Measurements from ENCODE around the gene CNTNAP4. TPM values are rescaled to one million over a fixed set of nuclear protein-coding genes. Genes with fewer than 3 reads are reported as not detected.

The CNTNAP4 gene
- total and polyA plus RNA-seq, 10 of the 15 experiments (the other 5 are each of a cell fraction or from before 2014, with no cell fraction given), result 0.45 to 1.9 (median 0.90) TPM

GRCh38 chr16:76346210-76346609, 69.0 kb downstream of the CNTNAP4 start:
- TF ChIP-seq SUZ12 (IDR thresholded peaks at IDR 0.05; ENCODE audit: unreplicated experiment) (no peak), ZNF207 (IDR thresholded peaks at IDR 0.05; ENCODE audit: borderline replicate concordance) (no peak), CBX5 (IDR thresholded peaks at IDR 0.05; ENCODE audit: low read depth) (no peak), BMI1 (IDR thresholded peaks at IDR 0.05; ENCODE audit: borderline replicate concordance) (no peak), ZBED1 (IDR thresholded peaks at IDR 0.05; ENCODE audit: borderline replicate concordance) (no peak), NR2C1 (IDR thresholded peaks at IDR 0.05) (no peak), SIN3A (IDR thresholded peaks at IDR 0.05; ENCODE audit: low read depth, low read length) (no peak), RAD51 (IDR thresholded peaks at IDR 0.05) (no peak), NFYB (IDR thresholded peaks at IDR 0.05; ENCODE audit: insufficient read depth, low read depth, low read length) (no peak), ELK1 (IDR thresholded peaks at IDR 0.05; ENCODE audit: low read depth, low read length) (no peak), HDAC2 (IDR thresholded peaks at IDR 0.05) (no peak), POLR2AphosphoS2 (IDR thresholded peaks at IDR 0.05; ENCODE audit: low read depth, low read length) (no peak), PRDM15 (CRISPR knock-in tag; IDR thresholded peaks at IDR 0.05) (no peak), TCF7 (IDR thresholded peaks at IDR 0.05; ENCODE audit: borderline replicate concordance) (no peak)
- TF ChIP-seq, protein P1, sequence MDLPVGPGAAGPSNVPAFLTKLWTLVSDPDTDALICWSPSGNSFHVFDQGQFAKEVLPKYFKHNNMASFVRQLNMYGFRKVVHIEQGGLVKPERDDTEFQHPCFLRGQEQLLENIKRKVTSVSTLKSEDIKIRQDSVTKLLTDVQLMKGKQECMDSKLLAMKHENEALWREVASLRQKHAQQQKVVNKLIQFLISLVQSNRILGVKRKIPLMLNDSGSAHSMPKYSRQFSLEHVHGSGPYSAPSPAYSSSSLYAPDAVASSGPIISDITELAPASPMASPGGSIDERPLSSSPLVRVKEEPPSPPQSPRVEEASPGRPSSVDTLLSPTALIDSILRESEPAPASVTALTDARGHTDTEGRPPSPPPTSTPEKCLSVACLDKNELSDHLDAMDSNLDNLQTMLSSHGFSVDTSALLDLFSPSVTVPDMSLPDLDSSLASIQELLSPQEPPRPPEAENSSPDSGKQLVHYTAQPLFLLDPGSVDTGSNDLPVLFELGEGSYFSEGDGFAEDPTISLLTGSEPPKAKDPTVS (IDR thresholded peaks at IDR 0.05; ENCODE audit: low read depth, low read length), result no peak
- intact Hi-C loops (cut with micrococcal nuclease; ENCODE audit: unreplicated experiment), result no loop called here

More at GRCh38 chr16:76346210-76346609, 69.0 kb downstream of the CNTNAP4 start:
- Histone ChIP-seq H3K4me1 (ENCODE audit: control insufficient read depth, insufficient read depth, low read length) (no peaks in the 10 kb centered on the region), H3K4me2 (ENCODE audit: control insufficient read depth, insufficient read depth) (no peak overlapping the region), H3K36me3 (ENCODE audit: control insufficient read depth in 2 of 2, insufficient read depth in 2 of 2, low read length in 1 of 2) (no peaks in the 10 kb centered on the region), H3K27ac (ENCODE audit: control insufficient read depth, insufficient read depth) (no peak overlapping the region), H4K20me1 (ENCODE audit: control insufficient read depth, insufficient read depth) (no peaks in the 10 kb centered on the region), H3K9me3 (replicated peaks; ENCODE audit: control insufficient read depth, insufficient read depth, low read length) (no peaks in the 10 kb centered on the region), H3K79me2 (ENCODE audit: control insufficient read depth, insufficient read depth, low read length) (no peaks in the 10 kb centered on the region), H2AFZ (ENCODE audit: control insufficient read depth, low read depth, low read length) (no peak overlapping the region), H3K27me3 (replicated peaks in 1 of 2; ENCODE audit: control insufficient read depth in 2 of 2, insufficient read depth in 2 of 2, low read length in 1 of 2) (no peaks in the 10 kb centered on the region), H3K4me3 (no peak overlapping the region), H3K9ac (ENCODE audit: control insufficient read depth, insufficient read depth, low read length) (no peak overlapping the region)
- ChIA-PET SMC1A (ENCODE audit: uncharacterized antibody, unreplicated experiment) (no interaction called here), CTCF (interaction anchor here (1.3 kb wide), 1 partner anchor 22 kb away, joined by 4 read pairs; no protein-coding TSS in a partner anchor), RAD21 (ENCODE audit: unreplicated experiment) (no interaction called here), POLR2A (no interaction called here)
- BruUV-seq (replicated peaks), result no TSS peak
- FAIRE-seq (no peak), ATAC-seq (no peak), DNase-seq (ENCODE audit: low read depth, low spot score) (no peak)
- 52% methylated on average over 3 of the region's 3 CpGs for WGBS (ENCODE audit: insufficient coverage, insufficient replicate concordance, low lambda C conversion rate, missing lambda C conversion rate)
- in situ Hi-C loops (cut with MboI), result no loop called here

All from GM12878 (cell line).